Panc1 (cell line): Measurements from ENCODE around the gene ZFC3H1.

ENCODE experiments used
- CTCF ChIP-seq: fragments of 450-650 bp; IDR thresholded peaks from 2 replicates; pipeline ENCODE4 v1.5.1; 2017; ENCODE audit warnings: mild to moderate bottlenecking
- POLR2AphosphoS5 ChIP-seq: IDR thresholded peaks from 2 replicates; pipeline ENCODE4 v1.6.1; 2012; ENCODE audit warnings: mild to moderate bottlenecking, low read depth, low read length, moderate library complexity
- SIN3A ChIP-seq: IDR thresholded peaks from 2 replicates; pipeline ENCODE4 v1.6.1; 2012; ENCODE audit warnings: low read depth, mild to moderate bottlenecking, low read length, moderate library complexity, borderline replicate concordance; ENCODE audit not compliant: insufficient read depth
- TCF7L2 ChIP-seq: IDR thresholded peaks from 2 replicates; pipeline ENCODE4 v1.6.1; 2011; ENCODE audit warnings: mild to moderate bottlenecking, low read depth, low read length, inconsistent platforms

DNA sequence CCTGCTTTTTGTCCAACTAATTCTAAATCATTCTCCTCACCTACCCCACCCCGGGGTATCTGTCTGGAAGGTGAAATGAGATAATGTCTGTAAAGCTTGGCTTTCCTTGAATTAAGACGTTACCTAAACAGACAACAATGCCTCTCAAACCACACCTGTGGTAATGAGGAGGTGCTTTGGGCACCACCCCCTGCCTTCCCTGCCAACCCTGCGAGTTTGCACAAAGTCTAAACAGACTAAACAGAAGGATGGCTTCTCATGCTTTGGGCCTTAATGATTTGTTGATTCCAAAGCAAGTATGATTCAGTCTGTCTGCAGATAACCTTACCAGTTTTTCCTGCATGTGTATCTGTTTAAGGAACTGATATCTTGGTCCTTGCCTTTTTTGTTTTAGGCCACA lies 82.4 kb downstream of the ZFC3H1 start:
- TF ChIP-seq CTCF (no peak), TCF7L2 (no peak), POLR2AphosphoS5 (no peak), SIN3A (no peak)
